Erythroblast (primary cell): Measurements from ENCODE around the gene MAP3K5.

Source experiments
- GATA1 ChIP-seq: IDR thresholded peaks from 2 replicates; pipeline ENCODE4 v1.6.1; 2011; ENCODE audit warnings: low read depth, mild to moderate bottlenecking, control low read depth, low read length, moderate library complexity
- POLR2A ChIP-seq: IDR thresholded peaks from 2 replicates; pipeline ENCODE4 v1.6.1; 2011; ENCODE audit warnings: mild to moderate bottlenecking, low read length

DNA sequence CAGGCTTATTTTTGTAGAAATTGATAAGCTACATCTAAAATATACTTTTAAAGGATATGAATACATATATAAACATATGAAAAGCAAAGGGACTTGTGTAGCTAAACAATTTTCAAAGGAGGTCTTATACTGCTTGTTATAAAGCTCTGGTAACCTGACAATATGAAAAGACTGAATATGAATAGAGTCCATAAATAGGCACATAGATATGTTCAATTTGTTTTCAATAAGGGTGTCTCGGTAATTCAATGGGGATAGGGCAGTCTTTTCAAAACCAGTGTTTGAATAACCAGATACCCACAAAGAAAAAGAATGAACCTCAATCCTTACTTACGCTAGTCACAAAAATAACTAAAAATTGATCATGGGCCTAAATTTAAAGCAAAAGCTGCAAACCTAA, 9.3 kb upstream of the MAP3K5 start:
- TF ChIP-seq POLR2A (no peak), GATA1 (no peak)
